K562 (cell line): Measurements from ENCODE around the gene SNTG2. TPM values are rescaled to one million over a fixed set of nuclear protein-coding genes. Genes with fewer than 3 reads are reported as not detected.

Experiments
- ATAC-seq: fragments of 200-7000 bp; cut with Tn5 transposase; 3 replicates; pipeline ENCODE4 v1.9.1; 2020; ENCODE audit warnings: moderate library complexity
- BruUV-seq: library from RNA; stranded (reverse); fragments of 400-500 nt; replicated peaks from 2 replicates; lab custom pipeline; 2021; lab: Mats Ljungman, UMichigan
- CTCF ChIA-PET: fragments of 300-600 bp; formaldehyde crosslinking; extraction: SDS; loops from one replicate; lab custom pipeline; 2021; ENCODE audit warnings: low intra/inter-chr PET ratio; lab: Yijun Ruan, JAX
- POLR2A ChIA-PET: fragments of 300-600, 350-650 bp; sonication (Branson Sonifier 250); formaldehyde crosslinking; extraction: SDS; loops from one replicate; lab custom pipeline; 2021; ENCODE audit warnings: antibody characterized with exemption, inconsistent platforms; lab: Yijun Ruan, JAX
- DNase-seq, 4 experiments: peaks; one replicate each; pipeline versions ENCODE4 v3.0.0 to v3.0.0-alpha.2; 2011 to 2018; ENCODE audit warnings: low spot score in 3 of 4, mixed read lengths in 3 of 4; ENCODE audit errors: extremely low read depth in 1 of 4
- FAIRE-seq: peaks from 2 replicates; lab custom pipeline; 2011; peaks lifted over from hg19 to GRCh38; lab: Jason Lieb, UNC
- H2AFZ ChIP-seq: 2 replicates; pipeline ENCODE4 v1.6.0; 2011; ENCODE audit warnings: low read depth, low read length, control low read depth, inconsistent platforms
- H3K27ac ChIP-seq: fragments of 200-600 bp; 3 replicates; pipeline ENCODE4 v1.8.0; 2011; ENCODE audit warnings: low read depth, mild to moderate bottlenecking, control low read depth, inconsistent platforms, low read length, moderate library complexity, mixed read lengths; ENCODE audit errors: extremely low read depth
- H3K27me3 ChIP-seq, 2 experiments: fragments of 300-600 bp in 1 of 2; 2 replicates in 1 of 2; 3 replicates in 1 of 2; pipeline versions ENCODE4 v1.6.0 to v1.8.0; 2011; ENCODE audit warnings: inconsistent platforms in 2 of 2, low read length in 2 of 2, mild to moderate bottlenecking in 1 of 2, mixed read lengths in 1 of 2, moderate library complexity in 1 of 2; ENCODE audit not compliant: control insufficient read depth in 2 of 2, insufficient read depth in 2 of 2
- H3K36me3 ChIP-seq: fragments of 300-600 bp; 3 replicates; pipeline ENCODE4 v1.8.0; 2011; ENCODE audit warnings: mild to moderate bottlenecking, low read length, inconsistent platforms; ENCODE audit not compliant: control insufficient read depth, insufficient read depth
- H3K4me1 ChIP-seq, 2 experiments: fragments of 200-600 bp in 1 of 2; replicated peaks in 1 of 2; 2 replicates in 1 of 2; 3 replicates in 1 of 2; pipeline versions ENCODE4 v1.5.1 to v1.8.0; 2011; ENCODE audit warnings: inconsistent platforms in 2 of 2, low read length in 2 of 2, mild to moderate bottlenecking in 1 of 2, mixed read lengths in 1 of 2, moderate library complexity in 1 of 2; ENCODE audit not compliant: control insufficient read depth in 2 of 2, insufficient read depth in 2 of 2
- H3K4me2 ChIP-seq: 2 replicates; pipeline ENCODE4 v1.6.1; 2011; ENCODE audit warnings: low read length, control low read depth, inconsistent platforms, mixed read lengths; ENCODE audit not compliant: insufficient read depth
- H3K4me3 ChIP-seq: fragments of 200-600 bp; sonication (generic), shearing (Covaris generic); 2 replicates; pipeline ENCODE4 v1.5.1; 2016; ENCODE audit warnings: control low read depth, inconsistent platforms
- H3K79me2 ChIP-seq: fragments of 200-600 bp; 3 replicates; pipeline ENCODE4 v1.8.0; 2011; ENCODE audit warnings: low read length, inconsistent platforms; ENCODE audit not compliant: control insufficient read depth, insufficient read depth
- H3K9ac ChIP-seq, 2 experiments: 2 replicates each; pipeline versions ENCODE4 v1.6.0 to v1.6.1; 2011; ENCODE audit warnings: low read depth in 2 of 2, low read length in 2 of 2, control low read depth in 1 of 2, inconsistent platforms in 1 of 2, mild to moderate bottlenecking in 1 of 2, mixed read lengths in 1 of 2; ENCODE audit not compliant: insufficient read depth in 1 of 2
- H3K9me1 ChIP-seq: one replicate; pipeline ENCODE4 v1.6.0; 2011; ENCODE audit warnings: inconsistent platforms, mild to moderate bottlenecking, low read length, moderate library complexity; ENCODE audit not compliant: control insufficient read depth, insufficient read depth
- H3K9me3 ChIP-seq: replicated peaks from 2 replicates; pipeline ENCODE4 v1.5.1; 2011; ENCODE audit warnings: low read depth, low read length, inconsistent platforms; ENCODE audit not compliant: control insufficient read depth, insufficient read depth
- H4K20me1 ChIP-seq: replicated peaks from 2 replicates; pipeline ENCODE4 v1.6.1; 2011; ENCODE audit warnings: low read length, inconsistent platforms, mixed read lengths; ENCODE audit not compliant: control insufficient read depth, insufficient read depth
- HSF4 ChIP-seq: fragments of 250-450 bp; sonication (Bioruptor Pico); IDR thresholded peaks from 2 replicates; pipeline ENCODE4 v2.1.2; 2022; ENCODE audit warnings: mild to moderate bottlenecking, moderate library complexity, borderline replicate concordance
- MCM7 ChIP-seq, 2 experiments: fragments of 450-650 bp; IDR thresholded peaks; 2 replicates each; pipeline ENCODE4 v1.6.1; 2016 to 2018
- NFE2L1 ChIP-seq: fragments of 450-650 bp; IDR thresholded peaks from 2 replicates; pipeline ENCODE4 v1.6.1; 2016; ENCODE audit warnings: missing genetic modification characterization, low read depth, mild to moderate bottlenecking, missing compliant biosample characterization, moderate library complexity, borderline replicate concordance
- SNRNP70 ChIP-seq: fragments of 200-400 bp; formaldehyde crosslinking; optimal IDR thresholded peaks from 2 replicates; pipeline ENCODE3; 2017; ENCODE audit warnings: low read depth, low read length
- TBL1XR1 ChIP-seq, 2 experiments: IDR thresholded peaks; 2 replicates each; pipeline ENCODE4 v1.6.1; 2012; ENCODE audit warnings: improper control_type of control experiment in 2 of 2, low read length in 2 of 2, mild to moderate bottlenecking in 1 of 2
- ZNF3 ChIP-seq: fragments of 250-450 bp; sonication (Bioruptor Pico); IDR thresholded peaks from 2 replicates; pipeline ENCODE4 v1.5.0; 2021; ENCODE audit warnings: mild to moderate bottlenecking, moderate library complexity
- ZNF778 ChIP-seq: fragments of 450-650 bp; formaldehyde crosslinking; IDR thresholded peaks from 2 replicates; pipeline ENCODE4 v1.4.0; 2020; ENCODE audit warnings: mild to moderate bottlenecking, moderate library complexity
- WGBS: fragments of 100-300 bp; shearing (Covaris generic); methylation state at CpG from one replicate; pipeline ENCODE4 v1.1.6; 2016; ENCODE audit warnings: low coverage, mixed read lengths; ENCODE audit not compliant: insufficient coverage; ENCODE audit errors: missing lambda C conversion rate; 5-methylcytosine and 5-hydroxymethylcytosine counted together
- in situ Hi-C: fragments of 300-500 bp; cut with MboI; formaldehyde crosslinking; loops from 4 replicates; pipeline ENCODE4 v1.15.0; 2018; ENCODE audit warnings: inconsistent platforms, mixed read lengths
- intact Hi-C: fragments of 100-400 bp; cut with micrococcal nuclease; formaldehyde crosslinking; loops from 2 replicates; pipeline ENCODE4 v1.14.2; 2022
- polyA plus RNA-seq, 8 experiments: library from polyadenylated mRNA; depleted of rRNA in 4 of 8; stranded (reverse) in 5 of 8; unstranded in 3 of 8; fragments of >200 nt; fragmentation: Nextera tagmentation in 2 of 8; fragmentation: Illumina TruSeq in 1 of 8; extraction: Ambion mirVana in 2 of 8; extraction: Trizol in 1 of 8; gene quantifications; 2 replicates each; pipeline versions ENCODE4 v1.2.1 to v1.2.3, GENCODE V29; 2011 to 2014; ENCODE audit warnings: inconsistent platforms in 1 of 8, missing spikeins in 1 of 8
- total RNA-seq, 7 experiments: library from RNA; depleted of rRNA in 6 of 7; stranded (reverse); fragments of >200 nt in 6 of 7; fragmentation: Illumina TruSeq in 2 of 7; extraction: Trizol in 2 of 7; gene quantifications; 2 replicates each; pipeline versions ENCODE4 v1.2.1 to v1.2.3, GENCODE V29; 2011 to 2021; ENCODE audit warnings: low replicate concordance in 1 of 7
- TF ChIP-seq, protein P1 (sequence below), 2 experiments: IDR thresholded peaks; 2 replicates each; pipeline ENCODE4 v1.6.1; 2011; ENCODE audit warnings: borderline replicate concordance in 1 of 2, control low read depth in 1 of 2, low read depth in 1 of 2, low read length in 1 of 2, mild to moderate bottlenecking in 1 of 2, mixed read lengths in 1 of 2, moderate library complexity in 1 of 2; ENCODE audit not compliant: insufficient read depth in 1 of 2, insufficient read length in 1 of 2, poor library complexity in 1 of 2, severe bottlenecking in 1 of 2; ENCODE audit errors: extremely low read depth in 1 of 2

Gene SNTG2
- total and polyA plus RNA-seq, 9 of the 15 experiments (the other 6 are each of a cell fraction or from before 2014, with no cell fraction given): not detected

DNA sequence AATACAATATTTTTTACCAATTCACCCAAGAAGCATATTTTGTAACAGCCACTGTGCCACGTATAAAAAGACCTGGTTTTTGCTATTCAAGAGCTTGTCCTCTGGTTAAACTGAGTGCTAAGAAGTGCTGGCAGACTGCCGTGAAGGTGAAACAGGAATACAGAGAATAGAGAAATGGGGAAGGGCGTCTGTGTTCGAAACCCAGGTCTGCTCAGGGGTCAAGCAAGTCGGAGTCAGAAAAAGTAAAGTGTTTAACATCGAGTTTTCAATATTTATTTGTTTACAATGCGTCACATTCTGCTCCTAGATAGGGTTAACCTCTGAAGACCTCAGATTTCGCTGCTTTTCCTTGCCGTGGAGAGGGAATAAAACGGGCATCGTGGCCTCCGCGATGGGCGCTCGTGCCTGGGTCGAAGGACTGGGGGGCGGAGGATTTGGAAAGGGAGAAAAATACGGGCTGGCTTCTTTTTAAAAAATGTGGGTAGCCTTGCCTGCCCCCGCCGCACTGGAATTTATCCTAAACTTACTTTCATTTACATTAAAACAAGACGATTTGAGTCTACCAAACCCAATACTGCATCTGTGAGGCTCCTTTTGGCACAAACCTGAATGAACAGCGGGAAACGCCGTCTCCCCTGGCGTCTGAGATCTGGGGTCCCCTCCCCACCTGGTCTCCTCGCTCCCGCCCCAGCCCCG lies 1.1 kb upstream of the SNTG2 start (continued):
- TF ChIP-seq ZNF3 (CRISPR knock-in tag): no peak

DNA sequence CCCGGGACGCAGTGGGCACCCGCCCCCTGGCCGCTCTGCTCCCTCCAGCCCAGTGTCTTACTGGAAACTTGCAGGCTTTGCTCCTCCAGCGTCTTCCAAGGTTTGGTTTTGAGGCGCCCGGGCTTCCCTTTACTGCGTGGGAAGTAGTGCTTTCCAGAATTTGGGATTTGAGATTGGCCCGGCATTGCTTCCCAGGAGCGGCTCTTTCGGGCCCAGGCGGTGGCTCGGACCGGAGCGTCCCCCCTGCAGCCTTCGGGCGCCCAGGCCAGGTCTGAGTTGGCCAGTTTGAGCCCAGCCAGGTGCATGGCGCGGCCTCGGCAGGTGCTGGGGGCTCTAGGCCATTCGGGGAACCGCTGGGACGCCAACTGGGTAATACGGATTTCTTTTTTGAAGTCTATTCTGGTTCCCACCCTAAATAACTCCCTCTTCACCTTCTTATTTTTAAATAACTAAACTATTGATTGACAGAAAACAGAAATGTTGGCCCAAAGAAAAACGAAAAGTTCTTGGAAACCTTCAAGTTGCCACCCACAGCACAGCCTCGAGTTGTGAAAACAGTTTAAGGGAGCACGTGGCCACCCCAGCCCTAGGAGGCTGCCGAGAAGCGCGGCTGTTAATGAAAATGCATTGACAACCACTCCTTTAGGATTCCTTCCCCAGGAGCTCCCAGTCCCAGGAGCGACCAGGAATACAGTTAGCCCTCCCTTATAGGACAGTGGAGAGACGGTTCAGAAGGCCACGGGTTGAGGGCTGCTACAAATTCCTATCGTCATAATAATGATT lies 766 bp downstream of the SNTG2 start:
- no peaks in the 10 kb centered on the region for H3K9me3 ChIP-seq
- no peak overlapping the region for H3K4me3 ChIP-seq
- no peaks in the 10 kb centered on the region for H3K79me2 ChIP-seq
- FAIRE-seq: no peak
- ChIA-PET CTCF (no interaction called here), POLR2A (interaction anchor here (0.5 to 0.7 kb wide), 3 partner anchors 175 to 480 kb away, joined by 3 read pairs; no protein-coding TSS in a partner anchor)
- TF ChIP-seq TBL1XR1 (IDR thresholded peaks at IDR 0.05; ENCODE audit: low read length in 2 of 2) (no peak), NFE2L1 (tag) (no peak), MCM7 (IDR thresholded peaks at IDR 0.05) (no peak), ZNF778 (CRISPR knock-in tag) (no peak), SNRNP70 (no peak), HSF4 (CRISPR knock-in tag) (no peak)
- TF ChIP-seq, protein P1, sequence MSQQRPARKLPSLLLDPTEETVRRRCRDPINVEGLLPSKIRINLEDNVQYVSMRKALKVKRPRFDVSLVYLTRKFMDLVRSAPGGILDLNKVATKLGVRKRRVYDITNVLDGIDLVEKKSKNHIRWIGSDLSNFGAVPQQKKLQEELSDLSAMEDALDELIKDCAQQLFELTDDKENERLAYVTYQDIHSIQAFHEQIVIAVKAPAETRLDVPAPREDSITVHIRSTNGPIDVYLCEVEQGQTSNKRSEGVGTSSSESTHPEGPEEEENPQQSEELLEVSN (IDR thresholded peaks at IDR 0.05; ENCODE audit: borderline replicate concordance in 1 of 2, extremely low read depth in 1 of 2, insufficient read depth in 1 of 2, insufficient read length in 1 of 2, low read depth in 1 of 2, low read length in 1 of 2, poor library complexity in 1 of 2, severe bottlenecking in 1 of 2): peak in 1 of 2 experiments; percentile 12
- no peak overlapping the region for H3K4me2 ChIP-seq
- in situ Hi-C loops (no loop called here), intact Hi-C loops (loop anchor here (5.0 kb wide), 2 partner anchors 186 to 596 kb away; no protein-coding TSS in a partner anchor)
- H3K9ac ChIP-seq: no peak overlapping the region
- H3K9me1 ChIP-seq: no peaks in the 10 kb centered on the region
- no peak for ATAC-seq
- no peak overlapping the region for H2AFZ ChIP-seq
- H3K36me3 ChIP-seq: no peaks in the 10 kb centered on the region
- peaks cover 0 to 12% of the 10 kb centered on the region in 2 experiments; a peak in 1 of 5 replicates for H3K4me1 ChIP-seq
- H3K27me3 ChIP-seq: peaks cover 7 to 19% of the 10 kb centered on the region in 2 experiments; a peak in 3 of 5 replicates
- WGBS: 12% methylated on average over 34 of the region's 34 CpGs
- DNase-seq: no peak
- no peak overlapping the region for H3K27ac ChIP-seq
- no TSS peak for BruUV-seq
- H4K20me1 ChIP-seq: no peaks in the 10 kb centered on the region
